ENCODE data around the gene ALDH1L2.

GRCh38 chr12:105047308-105047707 is 37.0 kb downstream of the ALDH1L2 start:
- TF ChIP-seq CTCF (conservative IDR thresholded peaks at IDR 0.05): no peak
- no peak for TF ChIP-seq EZH2 (IDR thresholded peaks at IDR 0.05; ENCODE audit: low read depth)
